Fibroblast of the conjunctiva (primary cell): ENCODE results near the gene SUV39H1.
"Not testable (repeated sequence)": the region's sequence is repeated elsewhere in the genome, so short reads cannot be mapped to it uniquely, and the experiment has no call there.

Experiments used
- DNase-seq: peaks from one replicate; pipeline ENCODE4 v3.0.0-alpha.2; 2010; ENCODE audit warnings: low read depth

SUV39H1 gene

DNA sequence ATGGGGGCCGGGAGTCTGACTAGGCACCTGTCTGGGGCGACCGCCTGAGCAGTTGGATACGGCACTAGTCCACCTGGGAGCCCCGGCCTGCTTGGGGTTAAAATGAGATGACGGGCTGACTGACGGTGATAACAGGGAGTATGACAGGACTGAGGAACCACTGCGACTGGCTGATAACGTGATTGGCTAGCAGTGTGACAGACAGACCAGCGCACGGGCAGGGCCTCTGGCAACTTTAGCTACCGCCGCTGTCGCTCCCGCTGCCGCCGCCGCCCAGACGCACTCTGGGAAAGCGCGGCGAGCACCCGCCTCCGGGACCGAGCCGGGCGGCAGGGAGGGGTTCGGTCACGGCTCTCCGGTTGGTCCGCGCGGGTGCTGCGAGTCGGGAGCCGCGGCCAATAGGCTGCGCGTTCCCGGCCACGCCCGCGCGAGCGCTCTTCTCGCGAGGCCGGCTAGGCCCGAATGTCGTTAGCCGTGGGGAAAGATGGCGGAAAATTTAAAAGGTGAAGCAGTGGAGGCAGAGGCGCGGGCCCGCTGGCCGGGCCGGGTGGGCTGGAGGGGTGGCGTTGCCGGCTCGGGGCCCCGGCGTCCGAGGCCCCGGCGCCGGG lies at the start of gene SUV39H1:
TSS of gene SUV39H1 (plus strand) at position 434 of the 608 bp plus-strand sequence. CDS start at position 485, 51 bp downstream.
- DNase-seq: peak; percentile 66

DNA sequence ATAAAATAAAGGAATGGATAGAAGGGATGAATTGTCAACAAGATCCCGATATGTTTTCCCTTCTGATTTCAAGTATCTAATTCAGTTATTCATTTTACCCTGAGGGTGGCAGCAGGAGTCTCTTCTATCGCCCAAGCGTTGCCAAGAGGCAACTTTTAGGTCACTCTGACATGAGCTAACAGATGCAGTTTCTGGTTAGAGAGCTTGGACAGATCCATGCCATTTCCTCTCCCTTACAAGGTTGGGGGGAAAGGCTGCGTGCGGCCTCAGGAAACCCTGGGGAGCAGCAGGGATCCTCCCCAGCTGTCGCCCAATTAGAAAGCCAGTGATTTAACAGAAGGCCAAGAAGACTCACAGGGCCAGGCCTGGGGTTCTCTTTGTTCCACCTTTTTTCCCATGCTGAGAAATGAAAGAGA lies 48.2 kb upstream of the SUV39H1 start:
- DNase-seq: peak; percentile 20

GRCh38 chrX:48649102-48649501 lies 47.4 kb upstream of the SUV39H1 start:
- DNase-seq: no peak

GRCh38 chrX:48652055-48652579 lies 44.4 kb upstream of the SUV39H1 start:
- not testable (repeated sequence) for DNase-seq

- DNase-seq: not testable (repeated sequence)
These were observed 41.8 kb upstream of the SUV39H1 start for GRCh38 chrX:48654746-48655145.

DNA sequence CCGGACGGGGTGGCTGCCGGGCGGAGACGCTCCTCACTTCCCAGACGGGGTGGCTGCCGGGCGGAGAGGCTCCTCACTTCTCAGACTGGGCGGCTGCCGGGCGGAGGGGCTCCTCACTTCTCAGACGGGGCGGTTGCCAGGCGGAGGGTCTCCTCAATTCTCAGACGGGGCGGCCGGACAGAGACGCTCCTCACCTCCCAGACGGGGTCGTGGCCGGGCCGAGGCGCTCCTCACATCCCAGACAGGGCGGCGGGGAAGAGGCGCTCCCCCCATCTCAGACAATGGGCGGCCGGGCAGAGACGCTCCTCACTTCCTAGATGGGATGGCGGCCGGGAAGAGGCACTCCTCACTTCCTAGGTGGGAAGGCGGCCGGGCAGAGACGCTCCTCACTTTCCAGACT lies 36.8 kb upstream of the SUV39H1 start:
- DNase-seq: not testable (repeated sequence)

- no peak for DNase-seq
These were observed 33.3 kb upstream of the SUV39H1 start for GRCh38 chrX:48663241-48663640.

DNA sequence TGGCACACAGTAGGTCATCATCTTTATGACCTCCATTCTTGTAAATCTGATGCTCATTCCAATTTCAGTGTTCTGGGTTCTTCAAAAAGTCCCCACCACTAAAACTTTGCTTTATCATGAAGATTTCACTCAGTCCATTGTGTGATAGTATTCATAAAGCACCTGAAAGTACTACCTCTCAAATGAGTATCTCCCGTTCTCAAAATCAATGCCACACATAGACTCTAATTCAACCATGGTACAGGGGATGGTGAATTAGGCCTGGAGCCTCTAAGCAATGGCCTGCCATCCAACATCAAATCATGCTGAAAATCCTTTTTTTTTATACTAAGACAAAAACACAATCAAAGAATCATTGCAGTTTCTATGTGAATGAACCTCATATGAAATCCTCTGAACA lies 32.4 kb upstream of the SUV39H1 start:
- DNase-seq: no peak

DNA sequence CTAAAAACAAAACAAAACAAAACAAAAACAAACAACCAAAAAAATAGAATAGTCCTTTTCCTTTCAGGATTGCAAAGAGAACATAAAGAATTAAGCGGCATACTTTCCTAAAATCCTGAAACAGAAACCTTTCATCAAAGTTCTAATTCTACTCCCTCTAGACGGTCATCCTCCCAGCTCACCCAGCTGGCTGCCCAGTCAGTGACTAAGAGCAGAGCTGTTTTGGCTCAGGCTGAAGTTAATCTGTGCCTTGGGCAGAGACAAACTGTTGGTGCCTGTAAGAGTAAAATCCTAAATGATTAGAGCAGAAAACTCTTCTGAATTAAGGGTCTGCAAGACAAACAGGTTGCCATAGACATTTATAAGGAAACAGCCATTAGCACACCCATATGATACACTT lies 30.5 kb upstream of the SUV39H1 start:
- no peak for DNase-seq

DNA sequence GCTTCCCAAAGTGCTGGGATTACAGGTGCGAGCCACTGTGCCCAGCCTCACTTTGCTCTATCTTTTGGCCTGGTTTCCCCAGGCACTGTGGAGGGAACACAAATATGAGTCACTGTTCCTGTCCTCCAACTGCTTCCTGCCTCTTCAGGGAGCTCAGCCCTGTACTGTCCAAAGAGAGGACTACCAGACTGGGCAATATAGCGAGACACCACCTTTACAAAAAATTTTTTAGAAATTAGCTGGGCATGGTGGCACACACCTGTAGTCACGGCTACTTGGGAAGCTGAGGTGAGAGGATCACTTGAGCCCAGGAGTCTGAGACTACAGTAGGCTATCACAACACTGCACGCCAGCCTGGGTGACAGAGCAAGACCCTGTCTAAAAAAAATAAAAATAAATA lies 29.9 kb upstream of the SUV39H1 start:
- no peak for DNase-seq

DNA sequence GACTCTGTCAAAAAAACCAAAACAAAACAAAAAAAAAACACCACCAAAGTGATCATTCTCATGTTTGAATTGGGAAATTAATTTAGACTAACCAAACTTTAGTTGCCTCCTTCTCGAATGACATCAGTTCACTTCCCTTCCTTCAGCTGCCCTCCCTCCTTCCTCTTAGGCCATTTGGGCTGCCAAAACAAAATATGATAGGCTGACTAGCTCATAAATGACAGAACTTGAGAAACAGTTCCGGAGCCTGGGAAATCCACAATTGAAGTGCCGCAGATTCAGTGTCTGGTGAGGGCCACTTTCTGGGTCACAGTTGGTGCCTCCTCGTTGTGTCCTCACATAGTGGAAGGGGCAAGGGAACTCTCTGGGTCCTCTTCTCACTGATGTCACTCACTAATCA lies 29.0 kb upstream of the SUV39H1 start:
- DNase-seq: no peak

- not testable (repeated sequence) for DNase-seq
These were observed 28.3 kb upstream of the SUV39H1 start for GRCh38 chrX:48668187-48668586.

DNA sequence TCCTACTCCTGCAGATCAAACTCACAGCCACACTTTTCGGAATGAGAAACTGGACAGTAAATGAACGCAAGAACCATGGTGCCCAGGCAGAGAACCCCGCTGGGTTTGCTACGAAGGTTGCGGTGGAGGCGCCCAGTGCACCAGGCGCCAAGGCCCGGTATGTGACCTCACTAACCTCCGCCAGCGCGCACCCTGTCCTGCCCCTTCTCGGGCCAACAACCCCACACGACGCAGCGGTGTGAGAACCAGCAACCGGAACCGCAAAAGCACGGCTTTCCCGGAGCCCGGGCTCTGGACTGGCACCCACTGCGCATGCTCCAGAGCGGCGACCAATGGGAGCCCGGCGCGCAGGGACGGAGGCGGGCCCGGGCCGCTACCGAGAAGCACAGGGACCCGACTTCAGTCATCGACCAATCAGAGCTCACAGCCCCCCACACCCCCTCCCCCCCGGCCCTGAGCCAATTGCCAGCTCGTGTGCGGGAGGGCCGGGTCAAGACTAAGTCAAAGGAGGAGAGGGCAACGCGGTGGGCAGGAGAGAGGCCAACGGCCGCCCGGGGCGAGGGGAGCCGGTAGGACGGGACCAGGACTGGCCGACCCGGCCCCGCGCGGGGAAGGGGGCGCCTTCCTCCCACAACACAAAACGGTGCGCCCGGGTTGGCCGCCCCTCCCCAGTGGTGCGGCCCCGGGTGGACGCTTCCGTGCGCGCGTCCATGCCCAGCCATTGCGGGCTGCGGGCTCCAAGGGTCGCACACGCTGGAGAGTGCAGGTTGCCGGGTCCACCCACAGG lies 20.2 kb upstream of the SUV39H1 start:
- peak; percentile 73 for DNase-seq

- DNase-seq: no peak
These were observed 19.7 kb upstream of the SUV39H1 start for GRCh38 chrX:48676893-48677270.

DNA sequence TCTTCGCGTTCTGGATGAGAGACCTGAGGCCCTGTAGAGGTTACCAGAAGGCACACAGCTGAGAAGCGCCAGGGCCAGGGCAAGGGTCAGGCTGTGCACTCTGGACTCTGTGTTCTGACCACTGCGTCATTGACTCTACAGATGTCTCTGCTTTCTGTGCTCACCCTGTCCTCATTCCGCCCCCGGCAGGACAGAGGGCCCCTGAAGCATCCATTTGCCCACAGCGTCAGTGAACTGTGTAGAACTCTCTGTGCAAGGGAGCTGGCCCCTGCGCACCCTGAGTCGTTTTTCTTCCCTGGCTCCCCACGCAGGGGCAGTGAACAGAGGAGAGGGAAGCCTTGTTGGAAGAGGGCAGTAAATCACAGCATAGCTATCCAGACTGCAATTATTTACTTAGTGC lies 19.0 kb upstream of the SUV39H1 start:
- no peak for DNase-seq

DNA sequence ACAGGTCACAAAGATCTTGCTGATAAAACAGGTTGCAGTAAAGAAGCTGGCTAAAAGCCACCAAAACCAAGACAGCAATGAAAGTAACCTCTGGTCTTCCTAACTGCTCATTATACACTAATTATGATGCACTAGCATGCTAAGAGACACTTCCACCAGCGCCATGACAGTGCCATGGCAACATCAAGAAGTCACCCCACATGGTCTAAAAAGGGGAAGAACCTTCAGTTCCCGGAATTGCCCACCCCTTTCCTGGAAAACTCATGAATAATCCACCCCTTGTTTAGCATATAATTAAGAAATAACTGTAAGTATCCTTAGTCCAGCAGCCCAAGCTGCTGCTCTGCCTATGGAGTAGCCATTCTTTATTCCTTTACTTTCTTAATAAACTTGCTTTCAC lies 16.1 kb upstream of the SUV39H1 start:
- DNase-seq: not testable (repeated sequence)

- not testable (repeated sequence) for DNase-seq
These were observed 15.6 kb upstream of the SUV39H1 start for GRCh38 chrX:48680925-48681324.

DNA sequence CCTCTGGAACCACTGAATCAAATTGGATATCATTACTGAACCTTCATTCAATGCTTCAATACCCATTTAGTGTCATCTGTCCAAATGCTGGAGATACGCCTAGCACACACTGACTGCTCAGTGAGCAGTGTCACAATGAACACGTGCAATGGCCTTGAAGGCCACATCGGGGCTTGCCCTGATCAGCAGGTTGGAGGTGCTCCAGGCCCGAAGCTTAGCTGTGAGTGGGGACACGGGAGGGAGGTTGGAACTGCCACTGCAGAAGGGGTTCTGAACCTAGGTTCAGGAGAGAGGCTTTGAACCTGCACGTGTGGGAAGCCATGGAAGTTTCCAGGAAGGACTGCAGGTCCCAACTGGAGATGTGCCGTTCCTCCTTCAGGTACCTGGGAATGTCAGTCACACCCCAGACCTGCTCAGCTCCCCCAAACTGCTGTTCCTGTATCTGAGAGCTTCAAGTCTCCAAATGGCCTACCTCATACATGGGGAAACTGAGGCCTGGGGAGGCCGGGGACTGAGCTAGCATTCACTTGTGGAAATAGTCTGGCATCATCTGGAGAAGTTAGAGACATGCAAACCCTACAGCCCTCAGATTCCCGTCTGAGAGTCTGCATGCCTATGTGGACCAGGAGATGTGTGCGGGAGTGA lies 14.9 kb upstream of the SUV39H1 start:
- DNase-seq: no peak

DNA sequence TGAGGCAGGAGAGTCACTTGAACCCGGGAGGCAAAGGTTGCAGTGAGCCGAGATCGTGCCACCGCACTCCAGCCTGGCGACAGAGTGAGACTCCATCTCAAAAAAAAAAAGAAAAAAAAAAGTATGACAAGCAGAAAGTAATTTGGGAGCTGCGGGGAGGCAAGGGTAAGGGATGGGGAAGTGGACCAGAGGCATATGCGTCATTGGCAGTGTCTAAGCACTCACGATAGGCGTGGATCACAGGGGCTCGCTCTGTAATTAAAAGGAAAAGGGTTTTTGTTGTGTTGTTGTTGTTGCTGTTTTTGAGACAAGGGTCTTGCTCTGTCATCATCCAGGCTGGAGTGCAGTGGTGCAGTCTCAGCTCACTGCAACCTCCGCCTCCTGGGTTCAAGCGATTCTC lies 13.7 kb upstream of the SUV39H1 start:
- DNase-seq: not testable (repeated sequence)

DNA sequence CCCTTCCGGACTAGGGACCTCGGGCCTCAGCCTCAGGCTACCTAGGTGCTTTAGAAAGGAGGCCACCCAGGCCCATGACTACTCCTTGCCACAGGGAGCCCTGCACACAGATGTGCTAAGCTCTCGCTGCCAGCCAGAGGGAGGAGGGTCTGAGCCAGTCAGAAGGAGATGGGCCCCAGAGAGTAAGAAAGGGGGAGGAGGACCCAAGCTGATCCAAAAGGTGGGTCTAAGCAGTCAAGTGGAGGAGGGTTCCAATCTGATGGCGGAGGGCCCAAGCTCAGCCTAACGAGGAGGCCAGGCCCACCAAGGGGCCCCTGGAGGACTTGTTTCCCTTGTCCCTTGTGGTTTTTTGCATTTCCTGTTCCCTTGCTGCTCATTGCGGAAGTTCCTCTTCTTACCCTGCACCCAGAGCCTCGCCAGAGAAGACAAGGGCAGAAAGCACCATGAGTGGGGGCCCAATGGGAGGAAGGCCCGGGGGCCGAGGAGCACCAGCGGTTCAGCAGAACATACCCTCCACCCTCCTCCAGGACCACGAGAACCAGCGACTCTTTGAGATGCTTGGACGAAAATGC lies 13.0 kb upstream of the SUV39H1 start, which contains the start of gene WAS:
TSS of gene WAS (plus strand) at position 389 of the 572 bp plus-strand sequence. CDS start at position 444, 55 bp downstream.
- no peak for DNase-seq

- no peak for DNase-seq
These were observed 12.4 kb upstream of the SUV39H1 start for GRCh38 chrX:48684134-48684533.

DNA sequence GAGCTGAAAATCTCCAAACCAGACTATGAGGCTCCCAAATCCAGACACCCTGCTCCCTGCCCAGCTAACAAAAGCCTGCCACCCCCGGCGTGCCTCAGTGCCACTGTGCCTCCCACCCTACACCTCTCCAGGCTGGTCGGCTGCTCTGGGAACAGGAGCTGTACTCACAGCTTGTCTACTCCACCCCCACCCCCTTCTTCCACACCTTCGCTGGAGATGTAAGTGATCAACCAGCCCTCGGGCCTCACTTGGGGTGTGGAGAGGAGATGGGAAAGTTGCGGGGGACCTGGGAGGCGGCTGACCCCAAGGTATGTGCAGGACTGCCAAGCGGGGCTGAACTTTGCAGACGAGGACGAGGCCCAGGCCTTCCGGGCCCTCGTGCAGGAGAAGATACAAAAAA lies 11.1 kb upstream of the SUV39H1 start:
- no peak for DNase-seq
